PC-3 (cell line): ENCODE measurements around the gene CA11.
"Not testable (repeated sequence)": the region's sequence is repeated elsewhere in the genome, so short reads cannot be mapped to it uniquely, and the experiment has no call there.

ENCODE experiments used
- CTCF ChIP-seq: fragments of 300-600 bp; sonication (generic); conservative IDR thresholded peaks from 2 replicates; pipeline ENCODE4 v1.5.1; 2017; ENCODE audit warnings: antibody characterized with exemption, low read depth, mild to moderate bottlenecking, low read length
- EZH2 ChIP-seq: fragments of 300-600 bp; sonication (generic); IDR thresholded peaks from one replicate; pipeline ENCODE4 v1.6.1; 2017; ENCODE audit warnings: antibody characterized with exemption, mild to moderate bottlenecking, low read length; ENCODE audit not compliant: unreplicated experiment
- EZH2phosphoT487 ChIP-seq: fragments of 300-600 bp; sonication (generic); IDR thresholded peaks from 2 replicates; pipeline ENCODE4 v1.6.1; 2018; ENCODE audit warnings: mild to moderate bottlenecking, antibody characterized with exemption, low read length, borderline replicate concordance

GRCh38 chr19:48680006-48680405 lies 34.0 kb upstream of the CA11 start:
- TF ChIP-seq CTCF, EZH2, EZH2phosphoT487: not testable (repeated sequence)
